Activated CD4-positive, alpha-beta T cell treated with anti-CD3 and anti-CD28 coated beads, Interleukin-2, Interleukin-4, amounts not matched to agents 100 ng/mL and 50 ng/mL, durations not matched to agents 16 hours and 8 hours (primary cell): Measurements from ENCODE around the gene NSD1.

Experiments used
- DNase-seq: peaks from one replicate; pipeline ENCODE4 v3.0.0-alpha.2; 2020; ENCODE audit warnings: low spot score

NSD1 gene

DNA sequence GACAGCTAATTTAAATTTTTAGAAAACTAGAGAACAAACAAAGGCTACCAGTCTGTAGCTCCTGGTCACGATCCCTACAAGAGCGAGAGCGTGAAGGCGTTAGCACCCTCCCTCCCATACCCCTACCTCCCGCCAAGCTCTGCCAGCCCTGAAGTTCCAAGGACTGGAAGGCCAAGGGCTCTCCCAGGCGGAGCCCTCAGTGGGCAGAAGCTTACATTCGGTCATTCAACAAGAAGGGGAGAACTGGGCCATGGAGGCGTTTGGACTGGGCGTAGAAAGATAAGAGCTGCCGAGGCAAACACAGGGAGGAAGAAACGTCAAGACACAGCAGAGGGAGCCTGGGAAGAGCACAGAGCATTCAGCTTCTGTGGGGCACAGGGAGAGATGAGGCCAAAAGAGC lies 175.2 kb downstream of the NSD1 start:
- DNase-seq, result no peak

DNA sequence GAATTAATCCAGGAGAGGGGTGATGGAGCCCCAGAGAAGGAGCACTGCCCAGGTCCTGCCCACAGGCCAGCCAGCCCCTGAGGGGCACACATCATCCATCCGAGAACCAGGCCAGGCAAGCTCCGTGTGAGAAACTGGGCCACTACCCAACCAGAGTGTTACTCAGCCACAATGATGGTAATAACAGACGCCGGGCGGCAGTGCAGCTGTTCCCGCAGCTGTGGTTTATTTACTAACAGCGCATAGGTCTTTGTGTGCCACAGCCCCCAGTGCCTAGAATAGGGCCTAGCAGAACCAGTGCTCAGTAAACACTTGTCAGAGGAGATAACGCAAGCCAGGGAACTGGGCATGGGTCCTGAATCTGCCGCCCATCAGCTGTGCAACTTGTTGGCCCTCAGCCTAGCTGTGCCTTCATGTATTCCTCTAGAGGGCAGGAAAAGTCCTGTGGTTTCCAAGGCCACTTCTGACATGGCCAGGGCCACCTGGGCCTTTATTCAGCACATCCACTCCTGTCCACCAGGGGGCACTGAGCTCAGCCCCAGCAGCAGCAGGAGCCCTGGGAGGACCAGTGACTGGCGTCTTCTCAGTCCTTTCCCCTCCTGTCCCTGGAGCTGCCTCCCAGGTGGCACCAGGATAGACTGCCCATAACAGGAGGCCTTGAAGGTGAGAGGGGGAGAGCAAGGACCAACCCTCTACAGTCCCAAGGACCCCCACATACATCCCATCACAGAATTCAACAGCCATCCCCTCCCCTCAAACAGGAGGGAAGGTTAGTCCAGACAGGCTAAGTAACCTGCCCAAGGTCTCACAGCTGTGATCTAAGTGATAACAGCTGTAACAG lies 176.0 kb downstream of the NSD1 start:
- DNase-seq, result peak; percentile 80

DNA sequence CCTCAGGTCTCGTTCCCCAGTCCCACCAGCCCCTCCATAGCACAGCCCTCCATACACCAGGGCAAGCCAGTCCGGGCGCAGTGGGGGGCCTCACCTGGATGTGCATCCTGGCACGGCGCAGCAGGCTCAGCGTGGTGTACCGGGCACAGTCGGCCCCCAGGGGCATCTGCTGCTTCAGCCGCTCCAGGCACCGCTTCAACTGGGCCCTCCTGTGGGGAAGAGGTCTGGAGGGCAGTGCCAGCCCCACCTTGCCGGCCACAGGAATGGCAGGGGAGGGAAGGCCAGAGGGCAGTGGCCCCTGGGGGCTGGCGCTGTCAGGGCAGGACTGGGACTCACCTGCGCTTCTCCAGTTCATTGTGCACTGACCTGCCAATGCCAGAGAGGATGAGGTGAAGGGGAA lies 176.8 kb downstream of the NSD1 start:
- DNase-seq, result no peak

DNA sequence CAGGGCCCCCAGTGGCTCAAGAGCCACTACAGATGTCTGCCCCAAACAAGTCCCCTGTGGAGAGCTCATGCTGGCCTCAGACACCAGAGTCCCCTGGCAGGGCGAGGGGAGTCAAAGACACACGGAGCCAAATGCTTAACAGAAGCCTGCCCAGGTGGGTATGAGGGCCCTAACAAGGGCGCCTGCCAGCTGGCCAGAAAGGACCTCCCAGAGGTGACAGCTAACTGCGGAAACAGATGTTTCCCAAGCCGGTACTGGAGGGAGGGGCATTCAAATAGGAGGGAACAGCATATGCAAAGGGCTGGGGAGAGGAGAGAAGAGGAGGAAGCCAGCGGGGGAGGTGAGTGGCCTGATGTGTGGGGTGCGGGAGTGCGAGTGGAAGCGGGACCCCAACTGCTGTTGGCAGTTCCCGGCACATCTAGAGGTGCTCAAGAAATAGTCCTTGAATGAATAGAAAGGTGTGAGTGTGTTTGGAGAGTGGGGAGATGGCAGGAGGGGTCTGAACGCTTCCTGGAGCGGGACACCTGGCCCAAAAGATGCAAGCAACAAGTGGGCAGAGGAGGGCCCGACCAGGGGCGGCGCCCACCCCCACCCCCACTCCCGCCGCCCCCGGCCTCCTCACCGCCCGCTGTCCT lies 177.3 kb downstream of the NSD1 start:
- DNase-seq, result peak; percentile 47

DNA sequence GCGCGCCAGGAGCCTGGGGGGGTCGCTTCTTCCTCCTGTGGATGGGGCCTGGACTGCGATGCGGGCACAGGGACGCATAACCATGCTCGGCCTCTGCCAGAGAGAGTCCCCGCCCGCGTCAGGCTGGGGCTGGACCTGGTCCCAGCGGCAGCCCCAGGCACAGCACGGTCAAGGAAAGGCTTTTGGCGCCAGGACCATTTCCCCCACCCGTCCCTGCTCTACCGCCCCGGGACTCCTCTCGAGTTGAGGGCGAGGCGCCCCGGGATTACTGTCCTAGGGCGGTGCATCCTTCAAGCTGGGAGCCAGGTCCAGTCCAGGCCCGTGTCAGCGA lies 177.8 kb downstream of the NSD1 start:
- no peak for DNase-seq

DNA sequence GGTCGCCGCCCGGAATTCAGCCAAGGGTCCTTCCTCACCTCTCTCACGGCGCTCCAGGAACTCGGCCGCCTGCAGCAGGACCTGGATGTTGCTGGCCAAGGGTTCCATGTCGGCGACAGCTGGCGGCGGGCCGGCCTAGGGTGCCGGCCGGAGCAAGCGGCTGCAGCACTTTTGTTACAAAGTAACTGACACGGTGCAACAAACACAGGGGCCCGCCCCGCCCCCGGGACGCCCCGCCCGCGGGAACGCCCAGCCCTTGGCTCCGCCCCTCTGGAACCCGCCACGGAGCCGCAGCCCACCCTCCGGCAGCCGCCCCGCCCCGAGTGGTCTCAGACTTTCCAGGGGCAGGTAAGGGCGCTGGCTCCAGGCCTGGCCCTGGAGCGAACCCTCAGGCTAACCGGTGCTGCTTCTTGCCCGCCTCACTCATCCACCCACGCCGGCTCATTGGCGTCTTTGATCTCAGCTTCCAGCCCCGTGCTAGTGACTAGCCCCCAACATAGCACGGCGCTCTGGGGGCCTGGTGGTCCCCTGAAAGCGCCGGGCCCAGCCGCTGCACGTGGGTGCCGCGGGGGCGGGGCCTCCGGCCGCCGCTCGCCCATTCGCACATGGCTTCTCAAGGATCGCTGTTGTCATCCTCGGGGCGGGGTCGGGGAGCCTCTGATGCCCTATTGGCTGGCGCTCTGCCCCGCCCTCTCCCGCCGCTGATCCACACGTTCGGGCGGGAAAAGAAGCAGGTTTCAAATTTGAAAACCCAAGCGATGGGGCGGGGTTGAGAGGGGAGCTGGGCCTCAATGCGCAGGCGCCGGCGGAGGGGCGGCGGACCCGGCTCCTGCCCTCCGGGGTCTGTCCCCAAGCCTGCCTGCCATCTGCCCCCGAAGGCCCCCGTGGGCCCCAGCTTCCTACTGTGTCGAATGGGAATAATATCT lies 178.4 kb downstream of the NSD1 start, which contains the start of gene MXD3:
MXD3 (minus strand) TSS at position 176 of the 926 bp plus-strand sequence; CDS start at position 108, 68 bp downstream.
- peak; percentile 98 for DNase-seq

DNA sequence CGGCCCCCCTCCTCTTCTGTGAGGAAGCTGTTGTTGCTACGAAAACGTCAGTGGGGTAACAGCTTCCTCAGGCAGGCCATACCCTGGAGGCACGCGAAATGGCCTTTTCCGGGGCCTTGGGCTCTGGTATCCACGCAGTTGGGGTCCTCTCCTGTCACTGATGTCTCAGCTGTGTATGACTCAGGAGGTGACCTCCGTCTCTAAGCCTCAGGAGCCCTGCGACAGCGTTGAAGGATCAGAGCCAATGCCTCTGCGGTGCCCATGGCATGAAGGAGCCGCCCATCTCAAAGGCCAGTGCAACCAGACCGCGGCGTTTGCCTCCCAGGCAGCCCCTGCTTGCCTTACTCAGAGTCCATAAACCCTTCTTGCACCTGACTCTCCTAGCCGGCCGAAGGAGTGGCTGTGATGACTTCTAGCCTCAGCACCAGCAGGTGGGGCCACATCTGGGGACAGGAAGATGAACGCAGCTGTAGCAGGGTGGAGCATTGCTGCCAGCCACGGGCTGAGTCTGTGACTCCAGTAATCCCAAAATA lies 179.1 kb downstream of the NSD1 start:
- DNase-seq, result peak; percentile 70

DNA sequence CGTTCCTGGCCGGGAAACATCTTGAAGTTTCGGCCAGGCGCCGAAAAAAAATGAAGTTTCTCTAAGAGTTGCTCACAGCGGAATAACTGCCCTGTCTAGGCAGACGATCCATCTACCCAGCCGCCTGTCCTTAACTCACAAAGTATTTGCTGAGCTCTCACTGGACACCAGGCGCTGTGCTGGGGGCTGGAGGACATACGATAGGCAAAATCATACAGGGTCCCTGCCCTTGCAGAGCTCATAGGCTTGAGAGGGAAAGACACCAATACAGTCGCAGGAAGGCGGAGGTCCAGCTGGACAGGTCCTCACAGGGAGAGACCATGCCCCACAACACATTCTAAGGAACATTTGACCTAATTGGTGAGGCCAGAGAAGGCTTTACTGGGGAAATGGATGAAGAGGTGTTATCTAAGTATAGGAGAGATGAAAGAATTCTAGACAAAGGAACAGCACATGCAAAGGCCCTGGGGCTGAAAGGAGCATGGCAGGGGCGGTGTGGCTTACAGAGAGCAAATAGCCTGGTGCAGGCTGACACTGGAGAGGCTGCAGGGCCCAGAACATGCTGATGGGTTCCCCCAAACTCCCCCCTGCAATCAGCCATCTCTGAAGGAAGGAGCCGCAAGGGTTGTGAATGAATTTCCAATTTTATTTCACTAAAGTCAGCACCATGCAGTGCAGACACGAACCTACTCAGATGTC lies 180.1 kb downstream of the NSD1 start:
- no peak for DNase-seq

DNA sequence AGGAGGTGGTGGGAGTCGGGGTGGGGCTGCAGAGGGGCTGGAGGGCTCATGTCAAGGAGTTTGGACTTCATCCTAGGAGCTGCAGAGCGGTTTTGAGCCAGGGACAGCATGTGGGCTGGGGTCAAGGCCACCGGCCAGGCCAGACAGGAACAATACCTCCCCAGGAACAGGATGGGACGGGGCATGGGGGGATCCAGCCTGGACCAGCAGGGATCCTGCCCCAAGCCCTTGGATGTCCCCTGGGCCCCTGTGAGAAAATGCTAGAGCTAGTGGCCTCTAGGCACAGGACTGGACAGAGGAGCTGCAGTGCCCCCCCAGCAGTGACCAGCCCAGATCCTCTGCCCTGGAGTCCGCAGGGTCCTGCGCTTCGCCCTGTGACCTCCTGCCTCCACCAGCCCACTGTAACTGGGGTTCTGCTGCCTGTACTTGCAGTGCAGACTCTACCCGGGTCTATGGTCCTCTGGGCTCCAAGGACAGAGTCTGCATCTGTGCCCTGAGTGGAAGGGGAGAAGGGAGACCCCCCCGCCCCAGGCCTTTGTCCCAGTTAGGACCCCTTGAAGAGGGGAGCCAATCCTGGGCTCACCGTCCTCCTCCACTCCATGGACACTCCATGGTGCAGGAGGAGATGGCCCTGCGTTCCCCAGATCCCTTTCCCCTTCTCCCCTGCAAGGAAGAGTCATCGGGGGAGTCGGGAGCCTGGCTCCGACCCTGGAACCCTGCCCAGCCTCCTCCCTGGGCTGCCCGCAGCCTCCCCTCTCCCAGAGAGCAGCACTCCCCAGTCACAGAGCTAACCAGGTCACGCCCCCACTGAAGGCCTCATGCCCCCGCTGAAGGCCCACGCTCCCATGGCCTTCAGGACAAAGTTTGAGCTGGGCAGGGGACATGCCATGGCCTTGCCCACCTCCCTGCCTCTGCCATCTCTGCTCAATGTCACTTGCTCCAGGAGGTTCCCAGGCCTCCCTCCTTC lies 181.1 kb downstream of the NSD1 start:
- no peak for DNase-seq

DNA sequence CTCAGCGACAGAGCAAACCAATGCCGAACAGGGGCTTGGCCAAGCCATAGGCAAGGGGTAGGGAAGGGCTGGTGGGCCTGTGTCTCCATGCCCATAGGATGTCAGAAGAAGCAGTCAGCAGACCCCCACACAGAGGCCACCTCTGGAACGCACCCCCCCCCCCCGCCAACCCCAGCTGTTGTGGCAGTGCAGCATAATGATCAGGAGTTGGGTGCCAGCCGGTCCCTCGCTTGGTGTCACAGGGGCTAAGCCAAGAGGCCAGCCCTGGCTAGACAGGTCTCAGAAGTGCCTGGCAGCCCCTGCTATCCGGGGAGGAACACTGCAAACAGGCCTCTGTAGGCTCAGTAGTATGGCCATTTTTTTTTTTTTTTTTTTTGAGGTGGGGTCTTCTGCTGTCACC lies 181.8 kb downstream of the NSD1 start:
- DNase-seq, result no peak

DNA sequence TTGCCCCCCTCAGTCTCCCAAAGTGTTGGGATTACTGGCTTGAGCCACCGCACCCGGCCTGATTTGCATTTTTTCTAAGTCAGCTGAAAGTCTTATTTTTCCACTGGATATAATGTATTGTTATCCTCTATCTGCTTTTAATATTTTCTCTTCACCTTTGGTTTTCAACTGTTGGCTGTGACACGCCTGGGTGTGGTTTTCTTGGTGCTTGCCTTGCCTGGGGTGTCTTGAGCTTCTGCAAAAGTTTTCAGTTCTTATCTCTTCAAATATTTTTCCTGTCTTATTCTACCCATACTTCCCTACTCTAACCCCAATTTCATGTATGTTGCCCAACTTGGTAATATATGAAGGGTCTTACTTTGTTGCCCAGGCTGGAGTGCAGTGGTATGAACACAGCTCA lies 182.4 kb downstream of the NSD1 start:
- DNase-seq, result no peak

DNA sequence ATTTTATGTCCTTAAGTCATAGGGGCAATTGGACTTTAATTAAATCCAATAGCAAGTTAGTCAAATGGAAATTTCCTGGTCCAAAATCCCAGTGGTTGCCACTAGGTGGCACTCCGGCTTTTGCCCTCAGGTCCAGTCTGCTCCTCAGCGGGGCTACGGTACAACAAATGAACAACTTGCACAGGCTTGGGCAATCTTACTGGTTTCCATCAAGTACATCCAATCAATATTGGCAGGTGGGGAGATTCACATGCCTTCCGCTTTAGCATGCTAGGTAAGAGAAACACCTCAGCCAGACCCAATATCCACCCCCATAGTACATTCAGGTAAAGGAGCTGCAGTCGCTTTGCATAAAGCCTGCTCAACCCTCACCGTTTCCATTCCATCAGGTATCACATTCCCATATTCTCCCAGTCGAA lies 184.4 kb downstream of the NSD1 start:
- peak; percentile 81 for DNase-seq

DNA sequence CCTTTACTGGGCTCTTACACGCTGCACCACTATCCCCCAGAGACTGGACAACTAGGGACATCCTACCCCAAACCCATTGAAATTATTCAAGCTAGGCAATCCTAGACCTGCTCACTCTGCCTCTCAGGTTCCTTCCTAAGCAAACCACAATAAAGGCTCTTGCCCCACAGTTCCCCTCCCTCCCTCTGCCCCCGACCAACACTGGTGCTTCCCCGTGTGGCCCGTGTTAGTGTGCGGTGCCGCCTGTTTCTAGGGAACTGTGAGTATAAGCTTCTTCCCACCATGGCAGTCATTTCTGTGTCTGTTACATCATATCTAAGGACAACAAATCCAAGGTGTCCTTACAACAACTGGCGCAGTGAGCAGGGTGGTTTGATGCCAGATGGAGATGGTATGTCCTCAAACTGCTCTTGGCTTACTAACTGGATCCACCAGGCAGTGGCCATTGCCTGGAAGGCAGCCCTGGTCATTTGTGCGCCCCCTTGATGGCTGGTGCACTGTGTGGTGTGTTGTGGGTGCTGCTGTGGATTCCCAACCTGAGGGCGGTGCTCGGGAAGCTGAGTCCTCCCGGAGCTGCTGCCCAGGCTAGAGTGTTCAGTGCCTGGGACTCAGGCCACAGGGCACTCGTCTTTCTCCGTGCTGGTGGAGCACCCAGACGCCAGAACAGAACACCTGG lies 186.5 kb downstream of the NSD1 start:
- DNase-seq, result no peak

DNA sequence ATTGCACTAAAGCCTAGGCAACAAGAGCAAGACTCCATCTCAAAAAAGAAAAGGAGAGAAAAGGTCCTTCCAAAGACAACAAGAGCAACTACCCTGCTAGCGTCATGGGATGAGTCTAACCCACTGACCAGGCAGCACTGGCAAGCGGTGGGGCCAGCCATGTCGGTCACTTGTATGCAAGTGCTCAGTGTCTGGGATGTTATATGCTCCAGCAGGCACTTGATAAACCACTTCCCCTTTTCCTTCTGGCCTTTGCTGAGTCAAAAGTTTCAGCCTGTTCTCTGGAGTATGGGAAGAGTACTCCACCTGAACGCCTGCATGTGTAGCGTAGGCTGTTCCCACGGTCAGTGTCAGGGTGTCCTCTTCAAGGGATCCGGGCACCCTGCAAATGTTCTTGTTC lies 187.3 kb downstream of the NSD1 start:
- DNase-seq, result no peak

DNA sequence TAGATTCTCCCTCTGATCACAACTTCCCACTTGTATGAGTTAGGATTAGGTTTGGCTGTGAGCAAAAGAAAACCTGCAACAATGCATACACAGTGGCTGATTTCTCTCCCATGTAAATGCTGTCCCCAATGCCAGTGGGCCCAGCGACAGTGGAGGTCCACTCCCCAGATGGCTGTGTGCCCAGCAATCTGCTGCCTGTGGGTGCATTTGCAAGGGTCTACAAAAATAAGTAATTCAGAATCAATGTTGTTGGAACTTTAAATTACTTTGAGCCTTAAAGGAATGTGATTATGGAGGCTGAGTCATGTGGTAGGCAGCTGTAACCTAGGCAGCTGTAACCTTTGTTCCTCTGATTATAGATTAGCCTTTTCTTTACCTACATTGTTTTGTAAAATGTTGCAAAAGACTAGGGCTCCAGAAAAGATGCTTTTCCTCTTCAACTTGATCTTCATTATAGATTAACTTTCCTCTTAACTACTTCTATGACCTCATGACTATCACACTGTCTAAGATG lies 192.4 kb downstream of the NSD1 start:
- no peak for DNase-seq

DNA sequence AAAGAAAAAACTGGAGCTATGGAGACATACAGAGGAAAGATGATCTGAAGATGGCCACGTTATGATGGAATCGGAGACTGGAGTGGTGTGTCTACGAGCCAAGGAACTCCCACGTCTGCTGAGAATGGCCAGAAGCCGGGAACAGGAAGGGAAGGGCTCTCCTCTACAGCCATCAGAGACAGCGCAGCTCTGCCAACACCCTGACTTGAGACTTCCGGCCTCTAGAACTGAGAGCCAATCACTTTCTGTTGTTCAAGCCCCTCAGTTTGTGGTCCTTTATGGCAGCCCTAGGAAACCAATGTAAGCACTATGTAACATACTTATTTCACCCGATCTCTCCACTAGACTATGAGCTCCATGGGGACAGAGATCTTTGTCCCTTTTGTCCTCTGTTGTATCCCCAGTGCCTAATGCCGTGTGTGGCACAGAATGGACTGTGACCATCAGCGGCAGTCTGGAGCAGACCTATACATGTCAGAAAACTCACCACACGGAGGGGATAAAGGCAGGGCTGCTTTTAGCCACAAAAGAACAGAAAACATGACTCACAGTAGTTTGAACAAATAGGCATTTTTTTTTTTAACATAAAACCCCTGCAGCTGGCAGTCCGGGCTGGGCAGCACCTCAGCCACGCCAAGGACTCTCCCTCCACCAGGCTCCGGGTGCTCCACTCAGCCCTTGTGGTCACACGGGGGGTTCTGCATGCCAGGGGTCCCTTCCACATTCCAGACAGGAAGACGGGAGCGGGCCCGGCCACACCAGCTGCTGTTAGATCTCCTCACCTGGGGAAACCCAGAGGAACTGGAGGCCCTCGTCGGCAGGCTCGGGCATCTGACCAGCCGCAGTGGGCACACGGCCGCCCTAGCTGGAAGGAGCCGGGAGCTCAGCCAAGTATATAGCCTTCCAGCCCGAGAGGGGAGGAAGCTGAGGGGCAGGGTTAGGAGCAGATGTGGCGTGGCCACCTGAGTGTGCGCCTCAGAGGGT lies 194.3 kb downstream of the NSD1 start:
- DNase-seq, result no peak

DNA sequence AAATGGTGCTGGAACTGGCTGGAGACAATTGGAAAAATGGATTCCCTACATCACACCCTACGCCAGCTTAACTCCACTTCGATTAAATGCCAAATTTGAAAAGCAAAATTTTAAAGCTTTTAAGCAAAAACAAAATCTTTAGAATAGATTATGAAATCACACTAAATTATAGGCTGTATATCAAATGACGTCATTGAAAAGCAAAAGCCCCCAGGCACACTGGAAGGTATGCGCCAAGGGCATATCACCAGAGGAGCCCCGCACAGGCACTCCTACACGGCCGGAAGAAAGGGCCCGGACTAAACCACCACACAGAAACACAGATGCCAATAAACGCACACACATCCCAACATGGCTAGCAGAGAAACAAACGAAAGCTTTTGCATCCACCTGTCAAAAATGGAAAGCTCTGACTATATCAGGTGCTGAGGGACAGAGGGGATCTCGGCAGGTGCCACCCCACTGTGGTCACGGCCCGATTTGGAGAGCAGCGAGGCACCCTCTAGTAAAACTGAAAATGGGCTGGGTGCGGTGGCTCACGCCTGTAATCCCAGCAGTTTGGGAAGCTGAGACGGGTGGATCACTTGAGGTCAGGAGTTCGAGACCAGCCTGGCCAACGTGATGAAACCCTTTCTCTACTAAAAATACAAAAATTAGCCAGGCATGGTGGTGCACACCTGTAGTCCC lies 195.1 kb downstream of the NSD1 start:
- no peak for DNase-seq

DNA sequence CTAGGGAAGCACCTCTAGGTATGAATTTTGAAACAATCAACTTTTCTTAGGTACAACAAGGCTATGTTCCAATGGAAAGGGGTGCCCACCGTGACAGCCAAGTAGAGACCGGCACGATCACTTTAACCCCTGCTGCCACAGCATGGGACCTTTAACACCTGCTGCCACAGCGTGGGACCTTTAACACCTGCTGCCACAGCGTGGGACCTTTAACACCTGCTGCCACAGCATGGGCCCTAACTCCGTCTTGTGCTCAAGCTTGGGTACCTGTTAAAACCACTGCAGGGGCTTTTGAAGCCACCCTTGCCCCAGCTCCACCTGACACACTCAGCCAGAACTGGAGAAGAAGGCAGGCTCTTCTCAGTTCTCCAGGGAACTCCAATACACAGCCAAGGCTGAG lies 196.3 kb downstream of the NSD1 start:
- DNase-seq, result no peak
